Hematopoietic multipotent progenitor cell treated with erythropoietin and hydrocortisone succinate and interleukin-3 and kit ligand, for 8 days (in vitro differentiated cells): ENCODE results near the gene ATP6V0A4.
"Not testable (repeated sequence)": the region's sequence is repeated elsewhere in the genome, so short reads cannot be mapped to it uniquely, and the experiment has no call there.

Source experiments
- DNase-seq: peaks from one replicate; pipeline ENCODE4 v3.0.0-alpha.2; 2015

The ATP6V0A4 gene

GRCh38 chr7:138748666-138749065 lies 49.3 kb downstream of the ATP6V0A4 start:
- DNase-seq = no peak

GRCh38 chr7:138746073-138746472 lies 51.9 kb downstream of the ATP6V0A4 start:
- DNase-seq = no peak

- no peak for DNase-seq
Observed at GRCh38 chr7:138745189-138745588, 52.8 kb downstream of the ATP6V0A4 start.

- DNase-seq = no peak
Observed at GRCh38 chr7:138741453-138741735, 56.6 kb downstream of the ATP6V0A4 start.

- DNase-seq = no peak
Observed at GRCh38 chr7:138739859-138740258, 58.1 kb downstream of the ATP6V0A4 start.

GRCh38 chr7:138738551-138739335 lies 59.3 kb downstream of the ATP6V0A4 start:
- DNase-seq = peak; percentile 91

GRCh38 chr7:138738114-138738513 lies 59.9 kb downstream of the ATP6V0A4 start:
- DNase-seq = no peak

- DNase-seq = no peak
Observed at GRCh38 chr7:138735399-138735798, 62.6 kb downstream of the ATP6V0A4 start.

GRCh38 chr7:138731733-138732132 lies 66.3 kb downstream of the ATP6V0A4 start:
- not testable (repeated sequence) for DNase-seq

- no peak for DNase-seq
Observed at GRCh38 chr7:138729444-138729843, 68.6 kb downstream of the ATP6V0A4 start.

- no peak for DNase-seq
Observed at GRCh38 chr7:138727336-138728099, 70.5 kb downstream of the ATP6V0A4 start.

- no peak for DNase-seq
Observed at GRCh38 chr7:138726288-138726687, 71.7 kb downstream of the ATP6V0A4 start.

- no peak for DNase-seq
Observed at GRCh38 chr7:138720286-138720685, 77.7 kb downstream of the ATP6V0A4 start.

- no peak for DNase-seq
Observed at GRCh38 chr7:138716889-138717288, 81.1 kb downstream of the ATP6V0A4 start.

- no peak for DNase-seq
Observed at GRCh38 chr7:138713191-138713590, 84.8 kb downstream of the ATP6V0A4 start.

- DNase-seq = peak; percentile 30
Observed at GRCh38 chr7:138712652-138713051, 85.3 kb downstream of the ATP6V0A4 start.

GRCh38 chr7:138710536-138711385 lies 87.2 kb downstream of the ATP6V0A4 start:
- no peak for DNase-seq

- peak; percentile 9 for DNase-seq
Observed at GRCh38 chr7:138705167-138705566, 92.8 kb downstream of the ATP6V0A4 start.

- DNase-seq = no peak
Observed at GRCh38 chr7:138701537-138701923, 96.5 kb downstream of the ATP6V0A4 start.

- no peak for DNase-seq
Observed at GRCh38 chr7:138700857-138701536, 97.0 kb downstream of the ATP6V0A4 start, which contains the start of gene SVOPL. SVOPL (minus strand) TSS chr7:138701362; CDS start chr7:138679045, 22,317 bp downstream.

- no peak for DNase-seq
Observed at GRCh38 chr7:138699661-138700060, 98.3 kb downstream of the ATP6V0A4 start.

GRCh38 chr7:138698281-138698680 lies 99.7 kb downstream of the ATP6V0A4 start:
- no peak for DNase-seq
